ENCODE data around the gene CTSA.

- no peak for TF ChIP-seq CTCF (conservative IDR thresholded peaks at IDR 0.05; ENCODE audit: low read depth in 2 of 2)
- TF ChIP-seq, protein P1, sequence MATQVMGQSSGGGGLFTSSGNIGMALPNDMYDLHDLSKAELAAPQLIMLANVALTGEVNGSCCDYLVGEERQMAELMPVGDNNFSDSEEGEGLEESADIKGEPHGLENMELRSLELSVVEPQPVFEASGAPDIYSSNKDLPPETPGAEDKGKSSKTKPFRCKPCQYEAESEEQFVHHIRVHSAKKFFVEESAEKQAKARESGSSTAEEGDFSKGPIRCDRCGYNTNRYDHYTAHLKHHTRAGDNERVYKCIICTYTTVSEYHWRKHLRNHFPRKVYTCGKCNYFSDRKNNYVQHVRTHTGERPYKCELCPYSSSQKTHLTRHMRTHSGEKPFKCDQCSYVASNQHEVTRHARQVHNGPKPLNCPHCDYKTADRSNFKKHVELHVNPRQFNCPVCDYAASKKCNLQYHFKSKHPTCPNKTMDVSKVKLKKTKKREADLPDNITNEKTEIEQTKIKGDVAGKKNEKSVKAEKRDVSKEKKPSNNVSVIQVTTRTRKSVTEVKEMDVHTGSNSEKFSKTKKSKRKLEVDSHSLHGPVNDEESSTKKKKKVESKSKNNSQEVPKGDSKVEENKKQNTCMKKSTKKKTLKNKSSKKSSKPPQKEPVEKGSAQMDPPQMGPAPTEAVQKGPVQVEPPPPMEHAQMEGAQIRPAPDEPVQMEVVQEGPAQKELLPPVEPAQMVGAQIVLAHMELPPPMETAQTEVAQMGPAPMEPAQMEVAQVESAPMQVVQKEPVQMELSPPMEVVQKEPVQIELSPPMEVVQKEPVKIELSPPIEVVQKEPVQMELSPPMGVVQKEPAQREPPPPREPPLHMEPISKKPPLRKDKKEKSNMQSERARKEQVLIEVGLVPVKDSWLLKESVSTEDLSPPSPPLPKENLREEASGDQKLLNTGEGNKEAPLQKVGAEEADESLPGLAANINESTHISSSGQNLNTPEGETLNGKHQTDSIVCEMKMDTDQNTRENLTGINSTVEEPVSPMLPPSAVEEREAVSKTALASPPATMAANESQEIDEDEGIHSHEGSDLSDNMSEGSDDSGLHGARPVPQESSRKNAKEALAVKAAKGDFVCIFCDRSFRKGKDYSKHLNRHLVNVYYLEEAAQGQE (IDR thresholded peaks at IDR 0.05; ENCODE audit: unreplicated experiment): no peak
- TF ChIP-seq POLR2AphosphoS5 (IDR thresholded peaks at IDR 0.05; ENCODE audit: low read depth): no peak
- no peak for TF ChIP-seq EZH2 (IDR thresholded peaks at IDR 0.05; ENCODE audit: low read depth, unreplicated experiment)
- no peak for TF ChIP-seq CREB1 (CRISPR knock-in tag; IDR thresholded peaks at IDR 0.05; ENCODE audit: low read depth)
- TF ChIP-seq EZH2phosphoT487 (IDR thresholded peaks at IDR 0.05; ENCODE audit: unreplicated experiment): no peak
- no peak for TF ChIP-seq JUNB (IDR thresholded peaks at IDR 0.05; ENCODE audit: unreplicated experiment)
- TF ChIP-seq STAT1 (IDR thresholded peaks at IDR 0.05; ENCODE audit: unreplicated experiment): no peak
- no peak for TF ChIP-seq ETS1 (IDR thresholded peaks at IDR 0.05)
- no peak for TF ChIP-seq ZNF331 (CRISPR knock-in tag; IDR thresholded peaks at IDR 0.05; ENCODE audit: low read depth)
Observed at GRCh38 chr20:45850238-45850637, 40.9 kb upstream of the CTSA start.

Measured in GM23338 (cell line).